HEK293 (cell line): ENCODE measurements around the gene HLA-C.
A peak's percentile ranks its signal among the peaks of the same experiment; 100 is the strongest.

ENCODE experiments used
- BCL11A ChIP-seq: fragments of 450-650 bp; formaldehyde crosslinking; IDR thresholded peaks from 2 replicates; pipeline ENCODE4 v1.5.1; 2016; ENCODE audit warnings: low read depth, missing biosample characterization, missing genetic modification characterization
- GLIS1 ChIP-seq: fragments of 450-650 bp; formaldehyde crosslinking; IDR thresholded peaks from 2 replicates; pipeline ENCODE4 v1.5.1; 2016; ENCODE audit warnings: missing biosample characterization, missing genetic modification characterization
- KLF10 ChIP-seq: fragments of 450-650 bp; IDR thresholded peaks from 2 replicates; pipeline ENCODE4 v1.5.1; 2018; ENCODE audit warnings: missing biosample characterization, mild to moderate bottlenecking, missing genetic modification characterization
- OVOL3 ChIP-seq: fragments of 450-650 bp; formaldehyde crosslinking; IDR thresholded peaks from 2 replicates; pipeline ENCODE4 v1.5.1; 2016; ENCODE audit warnings: missing biosample characterization, missing genetic modification characterization
- SP7 ChIP-seq: fragments of 450-650 bp; formaldehyde crosslinking; IDR thresholded peaks from 2 replicates; pipeline ENCODE4 v1.5.1; 2016; ENCODE audit warnings: missing biosample characterization, missing genetic modification characterization
- TRIM28 ChIP-seq: IDR thresholded peaks from 2 replicates; pipeline ENCODE4 v1.6.1; 2011; ENCODE audit warnings: low read length, control low read depth, borderline replicate concordance
- TSHZ1 ChIP-seq: fragments of 450-650 bp; formaldehyde crosslinking; IDR thresholded peaks from 2 replicates; pipeline ENCODE4 v1.5.1; 2016; ENCODE audit warnings: missing biosample characterization, missing genetic modification characterization, borderline replicate concordance
- ZNF10 ChIP-seq: fragments of 450-650 bp; formaldehyde crosslinking; IDR thresholded peaks from 2 replicates; pipeline ENCODE4 v1.5.1; 2017; ENCODE audit warnings: missing biosample characterization, missing genetic modification characterization
- ZNF112 ChIP-seq: fragments of 450-650 bp; formaldehyde crosslinking; IDR thresholded peaks from 2 replicates; pipeline ENCODE4 v1.5.0; 2017; ENCODE audit warnings: missing biosample characterization, missing genetic modification characterization
- ZNF121 ChIP-seq: fragments of 450-650 bp; formaldehyde crosslinking; IDR thresholded peaks from 2 replicates; pipeline ENCODE4 v1.5.1; 2016; ENCODE audit warnings: missing biosample characterization, missing genetic modification characterization
- ZNF140 ChIP-seq: fragments of 450-650 bp; formaldehyde crosslinking; IDR thresholded peaks from 2 replicates; pipeline ENCODE4 v1.5.1; 2016; ENCODE audit warnings: missing biosample characterization, missing genetic modification characterization
- ZNF146 ChIP-seq: fragments of 450-650 bp; formaldehyde crosslinking; IDR thresholded peaks from 2 replicates; pipeline ENCODE4 v1.5.1; 2016; ENCODE audit warnings: missing biosample characterization, missing genetic modification characterization
- ZNF184 ChIP-seq: fragments of 450-650 bp; IDR thresholded peaks from 2 replicates; pipeline ENCODE4 v1.5.1; 2018; ENCODE audit warnings: missing biosample characterization, mild to moderate bottlenecking, missing genetic modification characterization
- ZNF211 ChIP-seq: fragments of 450-650 bp; formaldehyde crosslinking; IDR thresholded peaks from 2 replicates; pipeline ENCODE4 v1.5.1; 2016; ENCODE audit warnings: low read depth, missing biosample characterization, missing genetic modification characterization
- ZNF23 ChIP-seq: fragments of 450-650 bp; formaldehyde crosslinking; IDR thresholded peaks from 2 replicates; pipeline ENCODE4 v1.5.1; 2016; ENCODE audit warnings: missing biosample characterization, missing genetic modification characterization, borderline replicate concordance
- ZNF26 ChIP-seq: fragments of 450-650 bp; formaldehyde crosslinking; IDR thresholded peaks from 2 replicates; pipeline ENCODE4 v1.5.1; 2016; ENCODE audit warnings: missing biosample characterization, missing genetic modification characterization
- ZNF302 ChIP-seq: fragments of 450-650 bp; formaldehyde crosslinking; IDR thresholded peaks from 2 replicates; pipeline ENCODE4 v1.5.1; 2016; ENCODE audit warnings: missing biosample characterization, missing genetic modification characterization, low read depth
- ZNF394 ChIP-seq: fragments of 450-650 bp; formaldehyde crosslinking; IDR thresholded peaks from 2 replicates; pipeline ENCODE4 v1.5.1; 2016; ENCODE audit warnings: missing biosample characterization, missing genetic modification characterization, mild to moderate bottlenecking, moderate library complexity, borderline replicate concordance
- ZNF423 ChIP-seq: fragments of 450-650 bp; formaldehyde crosslinking; IDR thresholded peaks from 2 replicates; pipeline ENCODE4 v1.5.1; 2016; ENCODE audit warnings: missing biosample characterization, missing genetic modification characterization
- ZNF449 ChIP-seq: fragments of 450-650 bp; formaldehyde crosslinking; IDR thresholded peaks from 2 replicates; pipeline ENCODE4 v1.5.1; 2017; ENCODE audit warnings: missing biosample characterization, mild to moderate bottlenecking, missing genetic modification characterization, moderate library complexity
- ZNF48 ChIP-seq: fragments of 450-650 bp; formaldehyde crosslinking; IDR thresholded peaks from 2 replicates; pipeline ENCODE4 v1.5.1; 2016; ENCODE audit warnings: missing biosample characterization, missing genetic modification characterization
- ZNF530 ChIP-seq: fragments of 450-650 bp; formaldehyde crosslinking; IDR thresholded peaks from 2 replicates; pipeline ENCODE4 v1.5.1; 2016; ENCODE audit warnings: low read depth, missing biosample characterization, missing genetic modification characterization
- ZNF558 ChIP-seq: fragments of 450-650 bp; formaldehyde crosslinking; IDR thresholded peaks from 2 replicates; pipeline ENCODE4 v1.5.1; 2016; ENCODE audit warnings: missing biosample characterization, missing genetic modification characterization
- ZNF580 ChIP-seq: fragments of 450-650 bp; formaldehyde crosslinking; IDR thresholded peaks from 2 replicates; pipeline ENCODE4 v1.5.1; 2016; ENCODE audit warnings: missing biosample characterization, missing genetic modification characterization
- ZNF701 ChIP-seq: fragments of 450-650 bp; formaldehyde crosslinking; IDR thresholded peaks from 2 replicates; pipeline ENCODE4 v1.5.1; 2016; ENCODE audit warnings: missing biosample characterization, missing genetic modification characterization
- ZNF768 ChIP-seq: fragments of 450-650 bp; formaldehyde crosslinking; IDR thresholded peaks from 2 replicates; pipeline ENCODE4 v1.5.1; 2018; ENCODE audit warnings: missing biosample characterization, mild to moderate bottlenecking, missing genetic modification characterization
- ZNF776 ChIP-seq: fragments of 450-650 bp; formaldehyde crosslinking; IDR thresholded peaks from 2 replicates; pipeline ENCODE4 v1.5.0; 2017; ENCODE audit warnings: missing biosample characterization, missing genetic modification characterization, borderline replicate concordance
- ZNF843 ChIP-seq: fragments of 450-650 bp; formaldehyde crosslinking; IDR thresholded peaks from 2 replicates; pipeline ENCODE4 v1.5.1; 2016; ENCODE audit warnings: missing biosample characterization, missing genetic modification characterization
- ZSCAN23 ChIP-seq: fragments of 450-650 bp; formaldehyde crosslinking; IDR thresholded peaks from 2 replicates; pipeline ENCODE4 v1.5.1; 2016; ENCODE audit warnings: missing biosample characterization, missing genetic modification characterization
- TF ChIP-seq, protein P1 (sequence below): fragments of 450-650 bp; formaldehyde crosslinking; IDR thresholded peaks from 2 replicates; pipeline ENCODE4 v1.5.1; 2016; ENCODE audit warnings: missing biosample characterization, missing genetic modification characterization
- TF ChIP-seq, protein P2 (sequence below): fragments of 450-650 bp; formaldehyde crosslinking; IDR thresholded peaks from 2 replicates; pipeline ENCODE4 v1.5.1; 2017; ENCODE audit warnings: missing biosample characterization, missing genetic modification characterization

HLA-C gene

DNA sequence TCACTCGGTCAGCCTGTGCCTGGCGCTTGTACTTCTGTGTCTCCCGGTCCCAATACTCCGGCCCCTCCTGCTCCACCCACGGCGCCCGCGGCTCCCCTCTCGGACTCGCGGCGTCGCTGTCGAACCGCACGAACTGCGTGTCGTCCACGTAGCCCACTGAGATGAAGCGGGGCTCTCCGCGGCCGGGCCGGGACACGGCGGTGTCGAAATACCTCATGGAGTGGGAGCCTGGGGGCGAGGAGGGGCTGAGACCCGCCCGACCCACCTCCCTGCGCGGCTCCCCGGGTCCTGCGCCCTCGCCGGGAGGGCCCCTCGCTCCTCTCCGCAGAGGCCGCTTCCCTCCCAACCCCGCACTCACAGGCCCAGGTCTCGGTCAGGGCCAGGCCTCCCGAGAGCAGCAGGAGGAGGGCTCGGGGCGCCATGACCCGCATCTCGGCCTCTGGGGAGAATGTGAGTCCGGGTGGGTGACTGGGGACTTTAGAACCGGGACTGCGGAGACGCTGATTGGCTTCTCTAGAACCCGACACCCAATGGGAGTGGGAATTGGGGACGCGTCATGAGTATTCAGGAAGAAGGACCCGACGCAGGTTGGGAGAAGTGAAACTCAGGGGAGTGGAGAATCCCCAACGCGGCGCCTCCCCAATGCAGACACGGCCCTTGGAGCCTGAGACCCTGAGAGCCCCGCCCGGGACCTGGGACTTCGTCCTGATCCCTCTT is at the start of gene HLA-C (continued):
- TF ChIP-seq SP7: peak; percentile 56; the same call in 1 of the 2 replicates
- TF ChIP-seq OVOL3 (tag by site-specific recombination): no peak
- no peak for TF ChIP-seq ZNF26 (tag by site-specific recombination)
- peak; percentile 84; the same call in 1 of the 2 replicates for TF ChIP-seq ZNF423
- no peak for TF ChIP-seq ZNF211 (tag by site-specific recombination)
- no peak for TF ChIP-seq ZNF776 (tag by site-specific recombination)
- TF ChIP-seq ZNF10: no peak
- no peak for TF ChIP-seq ZNF302 (tag by site-specific recombination)
- no peak for TF ChIP-seq ZNF449 (tag by site-specific recombination)
- TF ChIP-seq ZNF140 (tag by site-specific recombination): no peak
- TF ChIP-seq ZNF843 (tag by site-specific recombination): peak; percentile 12; the same call in 1 of the 2 replicates
- no peak for TF ChIP-seq ZNF558 (tag by site-specific recombination)
- TF ChIP-seq ZNF121: 0 out of 2 replicates have a peak, but pooled peaks have one; percentile 12
- no peak for TF ChIP-seq ZNF146
- TF ChIP-seq ZNF48 (tag by site-specific recombination): no peak
- TF ChIP-seq ZSCAN23 (tag by site-specific recombination): peak; percentile 15; the same call in 1 of the 2 replicates
- no peak for TF ChIP-seq BCL11A
- TF ChIP-seq, protein P1, sequence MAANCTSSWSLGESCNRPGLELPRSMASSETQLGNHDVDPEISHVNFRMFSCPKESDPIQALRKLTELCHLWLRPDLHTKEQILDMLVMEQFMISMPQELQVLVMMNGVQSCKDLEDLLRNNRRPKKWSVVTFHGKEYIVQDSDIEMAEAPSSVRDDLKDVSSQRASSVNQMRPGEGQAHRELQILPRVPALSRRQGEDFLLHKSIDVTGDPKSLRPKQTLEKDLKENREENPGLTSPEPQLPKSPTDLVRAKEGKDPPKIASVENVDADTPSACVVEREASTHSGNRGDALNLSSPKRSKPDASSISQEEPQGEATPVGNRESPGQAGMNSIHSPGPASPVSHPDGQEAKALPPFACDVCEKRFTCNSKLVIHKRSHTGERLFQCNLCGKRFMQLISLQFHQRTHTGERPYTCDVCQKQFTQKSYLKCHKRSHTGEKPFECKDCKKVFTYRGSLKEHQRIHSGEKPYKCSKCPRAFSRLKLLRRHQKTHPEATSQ (tag by site-specific recombination): no peak
- no peak for TF ChIP-seq TSHZ1 (tag by site-specific recombination)
- TF ChIP-seq, protein P2, sequence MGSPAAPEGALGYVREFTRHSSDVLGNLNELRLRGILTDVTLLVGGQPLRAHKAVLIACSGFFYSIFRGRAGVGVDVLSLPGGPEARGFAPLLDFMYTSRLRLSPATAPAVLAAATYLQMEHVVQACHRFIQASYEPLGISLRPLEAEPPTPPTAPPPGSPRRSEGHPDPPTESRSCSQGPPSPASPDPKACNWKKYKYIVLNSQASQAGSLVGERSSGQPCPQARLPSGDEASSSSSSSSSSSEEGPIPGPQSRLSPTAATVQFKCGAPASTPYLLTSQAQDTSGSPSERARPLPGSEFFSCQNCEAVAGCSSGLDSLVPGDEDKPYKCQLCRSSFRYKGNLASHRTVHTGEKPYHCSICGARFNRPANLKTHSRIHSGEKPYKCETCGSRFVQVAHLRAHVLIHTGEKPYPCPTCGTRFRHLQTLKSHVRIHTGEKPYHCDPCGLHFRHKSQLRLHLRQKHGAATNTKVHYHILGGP (tag by site-specific recombination): no peak
- TF ChIP-seq ZNF701: no peak
- no peak for TF ChIP-seq KLF10 (tag by site-specific recombination)
- TF ChIP-seq ZNF112 (tag by site-specific recombination): no peak
- no peak for TF ChIP-seq ZNF530 (tag by site-specific recombination)
- TF ChIP-seq TRIM28: no peak
- TF ChIP-seq ZNF184 (tag by site-specific recombination): no peak
- peak; percentile 45; the same call in 1 of the 2 replicates for TF ChIP-seq GLIS1
- TF ChIP-seq ZNF768 (tag by site-specific recombination): no peak
- TF ChIP-seq ZNF580: no peak
- TF ChIP-seq ZNF394: no peak
- TF ChIP-seq ZNF23: no peak
